AG08396 (cell line): ENCODE results near the gene MTX3.

Experiments used
- DNase-seq: peaks from one replicate; pipeline ENCODE4 v3.0.0; 2012; ENCODE audit warnings: low spot score, mixed read lengths

Gene MTX3

DNA sequence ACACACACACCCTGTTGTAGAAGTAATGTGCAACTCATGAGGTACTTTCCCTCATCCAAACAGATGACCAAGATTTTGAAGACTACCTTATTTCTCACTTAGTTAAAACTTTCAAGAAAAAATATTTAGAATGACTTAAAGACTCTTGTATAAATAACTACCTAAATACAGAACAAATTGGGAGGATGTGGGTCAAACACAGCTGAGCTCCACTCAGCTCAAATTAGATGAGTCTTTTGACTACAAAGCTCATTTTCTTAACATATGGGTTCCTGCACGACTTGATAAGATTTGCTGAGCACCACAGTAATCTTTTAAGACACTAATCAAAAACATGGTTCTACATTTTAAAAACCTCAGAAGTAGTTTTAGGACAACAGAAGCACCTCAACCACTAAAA lies 8.9 kb downstream of the MTX3 start:
- DNase-seq: no peak

DNA sequence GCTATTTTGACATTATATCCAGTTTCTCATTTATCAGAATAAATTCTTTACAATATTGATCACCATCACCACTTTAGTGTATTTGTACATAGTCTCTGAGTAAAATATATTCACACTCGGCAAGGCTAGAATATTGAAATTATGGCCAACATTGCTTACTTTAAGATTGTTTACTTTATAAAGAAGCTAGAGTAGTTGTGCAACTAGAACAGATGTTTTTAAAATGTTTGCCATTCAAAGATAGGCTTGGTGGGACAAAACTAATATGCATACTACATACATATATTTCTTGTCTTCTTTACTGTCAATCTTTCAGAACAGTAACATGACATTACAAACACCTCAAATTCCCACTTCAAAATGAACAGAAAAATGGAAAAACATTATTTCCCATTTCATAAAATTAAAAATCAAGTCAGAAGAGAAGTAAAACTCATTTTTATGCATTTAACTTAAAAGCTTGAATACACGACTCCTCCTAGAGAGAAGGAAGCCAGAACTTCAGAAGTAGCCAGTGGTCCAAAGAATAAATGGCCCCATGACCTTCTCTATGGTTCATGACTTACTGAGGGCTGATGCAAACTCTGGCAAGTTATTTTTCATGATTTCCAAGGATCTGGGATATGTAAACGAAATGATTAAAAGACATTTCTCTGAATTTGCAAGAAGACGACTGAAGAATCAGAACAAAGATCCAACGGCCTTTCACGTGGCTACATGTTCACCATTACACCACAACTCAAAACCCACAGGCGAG lies 14.1 kb downstream of the MTX3 start:
- no peak for DNase-seq

- DNase-seq: no peak
Measured at GRCh38 chr5:79975422-79975821, 15.6 kb downstream of the MTX3 start.

DNA sequence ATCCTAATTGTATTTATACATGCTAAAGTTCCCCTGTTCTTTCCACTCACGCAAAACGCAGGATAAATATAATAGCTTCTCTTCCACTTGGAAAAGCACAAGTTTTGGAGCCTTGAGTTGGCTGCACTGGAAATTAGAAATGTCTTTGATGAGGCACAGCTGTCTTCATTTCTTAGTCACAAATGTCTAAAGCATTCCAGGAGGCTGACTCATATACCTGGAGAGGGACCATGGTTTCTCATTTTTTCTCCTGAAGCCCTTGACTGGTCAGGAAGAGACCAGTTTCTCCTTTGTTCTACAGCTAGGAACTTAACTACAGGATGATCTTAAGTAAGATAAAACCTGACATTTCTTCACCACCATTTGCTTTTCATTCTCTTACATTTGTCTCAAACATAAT lies 16.2 kb downstream of the MTX3 start:
- DNase-seq: peak; percentile 54

- DNase-seq: no peak
Measured at GRCh38 chr5:79973996-79974395, 17.1 kb downstream of the MTX3 start.

- no peak for DNase-seq
Measured at GRCh38 chr5:79973511-79973910, 17.6 kb downstream of the MTX3 start.

DNA sequence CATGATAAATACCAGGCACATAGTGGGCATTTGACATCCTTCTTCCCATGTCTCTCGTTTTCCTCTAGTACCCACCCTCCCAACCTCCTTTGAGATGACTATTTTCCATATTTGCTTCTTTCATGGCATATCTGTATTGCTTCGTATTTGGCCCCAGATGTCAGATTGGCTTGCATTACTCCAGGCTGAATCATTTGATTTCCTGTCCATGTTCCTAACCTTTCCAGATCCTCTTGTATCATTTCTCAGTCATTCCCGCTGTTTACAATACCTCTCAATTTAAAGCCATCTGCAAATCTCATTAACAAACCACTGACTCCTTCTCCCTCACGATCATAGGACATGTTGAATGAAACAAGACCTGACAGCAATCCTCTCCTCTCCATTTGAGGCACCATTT lies 19.9 kb downstream of the MTX3 start:
- DNase-seq: no peak

GRCh38 chr5:79966448-79966847 lies 24.6 kb downstream of the MTX3 start:
- DNase-seq: no peak

GRCh38 chr5:79964136-79964535 lies 26.9 kb downstream of the MTX3 start:
- no peak for DNase-seq

DNA sequence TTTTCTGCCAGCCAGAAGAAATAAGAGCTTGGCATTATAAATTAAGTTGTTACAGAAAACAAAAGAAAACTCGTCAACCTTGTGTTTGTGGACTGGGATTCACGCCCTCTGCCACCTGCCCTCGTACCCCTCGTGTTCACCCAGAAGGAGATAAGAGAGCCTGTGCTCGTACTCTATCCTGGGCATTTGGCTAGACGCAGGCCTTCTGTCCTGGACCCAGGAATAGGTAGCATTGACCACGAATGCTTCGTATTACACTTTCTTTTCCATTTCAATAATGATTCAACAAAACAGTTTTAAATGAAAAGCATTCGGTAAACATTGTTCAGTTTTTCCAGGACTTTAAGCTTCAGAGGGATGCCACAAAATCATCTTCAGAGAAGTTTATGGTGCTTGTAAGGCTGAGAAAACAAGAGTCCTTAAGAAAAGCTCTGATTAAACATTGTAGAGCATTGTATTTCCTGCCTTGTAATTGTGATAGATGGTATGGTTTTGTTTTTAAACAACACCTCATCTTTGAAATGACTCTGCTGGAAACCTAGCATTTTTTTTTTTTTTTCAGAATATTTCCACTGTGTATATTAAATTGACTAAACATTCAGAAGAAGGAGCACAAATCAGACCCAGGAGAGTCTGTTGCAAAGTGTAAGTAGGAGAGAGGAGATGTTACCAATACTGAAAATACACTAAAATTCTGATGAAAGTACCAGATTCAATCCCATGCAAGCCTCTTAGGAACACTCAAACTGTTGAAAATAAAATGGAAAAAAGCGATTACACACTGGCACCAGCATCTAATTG lies 27.6 kb downstream of the MTX3 start:
- DNase-seq: no peak

DNA sequence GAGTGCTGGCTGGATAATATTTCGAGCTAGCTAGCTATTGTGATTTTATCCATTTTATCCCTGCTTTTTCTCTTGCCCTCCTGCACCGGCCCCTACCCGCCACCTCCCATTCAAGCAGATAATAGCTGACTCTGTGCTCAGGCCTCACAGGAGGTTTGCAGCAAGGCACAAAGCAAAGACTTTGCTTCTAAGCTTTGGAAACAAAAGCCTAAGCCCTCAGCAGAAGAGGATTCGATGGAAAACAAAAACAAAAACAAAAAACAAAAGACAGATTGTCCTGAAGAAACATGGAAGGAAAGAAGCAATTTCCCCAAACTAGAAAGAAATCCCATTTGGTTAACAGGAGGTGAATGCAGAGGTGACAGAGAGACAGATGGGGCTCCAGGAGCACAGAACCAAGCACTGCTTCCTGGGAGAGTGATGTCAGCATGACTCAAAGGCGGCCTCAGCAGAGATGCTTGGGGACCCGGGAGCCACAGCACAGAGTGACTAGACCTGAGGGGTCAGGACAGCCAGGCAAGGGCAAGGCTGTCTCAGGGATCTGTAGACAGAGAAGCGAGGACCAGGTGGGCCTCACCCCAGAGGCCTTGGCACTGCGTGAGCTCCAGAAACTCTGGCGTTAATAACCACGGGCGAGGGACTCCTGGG lies 28.4 kb downstream of the MTX3 start:
- DNase-seq: peak; percentile 51

- no peak for DNase-seq
Measured at GRCh38 chr5:79961716-79962574, 29.1 kb downstream of the MTX3 start.

DNA sequence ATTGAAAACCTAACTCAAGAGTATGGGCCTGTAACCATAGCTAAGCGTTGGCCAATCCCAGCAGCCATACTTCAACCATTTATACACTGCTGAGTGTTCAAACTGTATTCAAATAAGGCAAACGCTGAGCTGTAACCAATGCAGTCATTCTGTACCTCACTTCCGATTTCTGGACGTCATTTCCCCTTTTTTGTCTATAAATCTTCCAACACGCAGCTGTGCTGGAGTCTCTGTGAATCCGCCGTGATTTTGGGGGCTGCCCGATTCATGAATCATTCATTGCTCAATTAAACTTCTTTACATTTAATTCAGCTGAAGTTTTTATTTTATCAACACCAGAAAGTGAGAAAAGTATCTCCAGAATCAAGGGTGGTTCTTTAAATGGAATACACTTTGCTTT lies 31.7 kb downstream of the MTX3 start:
- DNase-seq: no peak

DNA sequence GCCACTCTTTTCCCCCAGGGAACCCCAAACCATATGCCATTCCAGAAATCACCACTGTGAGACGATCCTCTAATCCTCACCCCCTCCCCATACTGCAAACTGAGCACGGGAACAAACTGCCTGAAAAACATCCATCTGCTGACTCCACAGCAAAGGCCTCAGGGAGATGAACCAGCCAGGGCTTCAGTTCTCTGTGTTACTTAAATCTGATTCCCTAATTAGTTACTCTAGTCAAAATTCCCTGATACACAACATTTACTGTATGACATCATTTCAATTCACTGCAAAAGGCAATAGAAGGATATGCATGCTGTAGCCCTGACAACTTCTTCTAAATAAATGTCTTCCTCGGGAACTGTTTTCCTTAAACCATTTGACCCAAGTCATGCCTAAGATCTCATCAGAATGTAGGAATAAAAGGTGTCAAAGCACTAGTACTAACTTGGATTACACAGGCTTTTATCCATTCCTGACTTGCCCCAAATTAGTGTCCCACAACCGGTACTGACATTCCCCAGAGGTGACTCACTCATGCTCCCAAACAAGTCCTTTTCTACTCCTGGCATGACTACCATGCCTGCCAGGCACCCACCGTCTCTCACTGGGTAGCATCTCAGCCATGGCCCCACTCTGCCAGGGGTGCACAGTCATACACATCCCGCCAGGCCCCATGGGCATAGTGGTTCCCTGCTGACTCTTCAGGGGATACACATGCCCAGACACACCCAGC lies 35.0 kb downstream of the MTX3 start:
- peak; percentile 62 for DNase-seq

GRCh38 chr5:79955356-79955895 lies 35.6 kb downstream of the MTX3 start:
- DNase-seq: no peak

DNA sequence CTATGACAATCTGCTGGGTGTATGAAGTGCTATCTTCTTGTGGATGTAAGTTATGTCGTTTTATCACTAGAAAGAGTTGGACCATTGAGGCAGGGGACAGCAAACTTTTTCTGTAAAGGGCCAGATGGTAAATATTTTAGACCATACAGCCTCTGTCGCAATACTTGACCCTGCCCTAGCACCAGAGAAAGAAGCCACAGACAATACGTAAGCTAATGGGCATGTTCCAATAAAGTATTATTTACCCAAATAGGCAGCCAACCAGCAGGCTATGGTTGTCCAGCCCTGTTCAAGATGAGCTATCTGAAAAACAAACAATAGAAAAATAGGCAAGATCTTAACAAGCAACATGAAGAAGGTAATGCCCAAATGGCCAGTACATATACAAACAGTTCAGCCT lies 36.4 kb downstream of the MTX3 start:
- no peak for DNase-seq

DNA sequence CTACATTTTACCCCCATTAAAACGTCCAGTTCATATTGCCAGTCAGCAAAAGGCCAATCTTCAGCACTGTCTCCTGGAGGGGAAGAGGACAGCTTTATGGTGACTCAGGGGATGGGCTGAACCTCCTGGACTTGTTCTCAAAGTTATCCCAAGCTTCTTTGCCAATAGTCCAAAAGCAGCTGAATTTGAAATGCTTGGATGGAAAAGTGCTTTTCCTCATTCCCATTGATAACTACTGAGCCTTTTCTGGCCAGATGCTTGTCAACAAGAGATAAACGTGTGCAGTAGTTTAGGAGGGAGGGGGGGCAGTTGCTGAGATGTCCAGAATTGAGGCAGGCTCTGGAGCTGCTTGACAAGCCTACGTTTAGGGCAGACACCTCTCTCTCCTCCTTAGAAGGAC lies 43.5 kb downstream of the MTX3 start:
- DNase-seq: no peak

DNA sequence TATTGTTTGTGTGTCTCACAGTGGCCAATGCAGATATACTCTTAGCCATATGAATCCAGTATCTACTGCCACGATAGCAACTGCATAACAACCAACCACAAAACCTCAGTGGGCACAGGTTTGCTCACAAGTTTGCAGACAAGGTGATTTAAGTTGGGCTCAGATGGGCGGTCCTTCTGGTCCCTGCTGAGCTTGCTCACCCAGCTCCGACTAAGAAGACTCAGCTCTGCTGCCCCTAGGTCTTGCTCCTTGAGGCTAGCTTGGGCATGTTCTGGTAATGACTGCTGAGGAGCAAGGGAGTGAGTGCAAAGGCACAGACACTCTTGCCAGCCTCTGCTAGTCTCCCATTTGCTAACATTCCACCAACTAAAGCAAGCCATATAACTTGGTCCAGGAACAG lies 52.6 kb downstream of the MTX3 start:
- no peak for DNase-seq

GRCh38 chr5:79936646-79937216 lies 54.3 kb downstream of the MTX3 start:
- no peak for DNase-seq

DNA sequence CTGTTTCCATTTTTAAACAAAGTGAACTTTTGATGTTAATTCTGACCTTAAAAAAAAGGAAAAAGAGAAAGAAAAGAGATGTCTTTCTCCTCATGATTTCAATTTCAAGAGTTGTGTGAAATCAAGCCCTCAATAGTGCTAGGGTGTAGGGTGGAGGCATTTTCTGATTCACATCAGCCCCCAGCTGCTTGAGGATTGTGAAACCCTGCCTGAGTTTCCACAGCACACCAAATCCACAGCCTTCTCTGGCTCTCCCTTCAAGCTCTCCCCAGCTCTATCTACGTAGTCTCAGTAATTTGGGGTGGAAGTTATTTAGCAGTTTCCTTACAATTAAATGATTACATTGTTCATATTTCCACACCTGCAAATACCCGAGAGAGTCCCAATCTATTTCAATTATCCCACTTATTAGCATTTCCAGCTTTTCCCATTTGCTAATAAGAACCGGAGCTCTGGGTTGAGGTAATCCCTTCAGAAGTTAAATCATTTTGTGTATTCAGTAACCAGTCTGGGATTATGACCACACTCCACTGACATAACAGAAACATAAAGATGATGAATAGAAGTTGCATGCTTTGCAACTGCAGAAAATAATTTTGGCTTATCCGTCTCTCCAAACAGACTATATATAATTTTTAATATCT lies 54.9 kb downstream of the MTX3 start:
- peak; percentile 25 for DNase-seq
